ENCODE measurements around the gene HOXA1.

DNA sequence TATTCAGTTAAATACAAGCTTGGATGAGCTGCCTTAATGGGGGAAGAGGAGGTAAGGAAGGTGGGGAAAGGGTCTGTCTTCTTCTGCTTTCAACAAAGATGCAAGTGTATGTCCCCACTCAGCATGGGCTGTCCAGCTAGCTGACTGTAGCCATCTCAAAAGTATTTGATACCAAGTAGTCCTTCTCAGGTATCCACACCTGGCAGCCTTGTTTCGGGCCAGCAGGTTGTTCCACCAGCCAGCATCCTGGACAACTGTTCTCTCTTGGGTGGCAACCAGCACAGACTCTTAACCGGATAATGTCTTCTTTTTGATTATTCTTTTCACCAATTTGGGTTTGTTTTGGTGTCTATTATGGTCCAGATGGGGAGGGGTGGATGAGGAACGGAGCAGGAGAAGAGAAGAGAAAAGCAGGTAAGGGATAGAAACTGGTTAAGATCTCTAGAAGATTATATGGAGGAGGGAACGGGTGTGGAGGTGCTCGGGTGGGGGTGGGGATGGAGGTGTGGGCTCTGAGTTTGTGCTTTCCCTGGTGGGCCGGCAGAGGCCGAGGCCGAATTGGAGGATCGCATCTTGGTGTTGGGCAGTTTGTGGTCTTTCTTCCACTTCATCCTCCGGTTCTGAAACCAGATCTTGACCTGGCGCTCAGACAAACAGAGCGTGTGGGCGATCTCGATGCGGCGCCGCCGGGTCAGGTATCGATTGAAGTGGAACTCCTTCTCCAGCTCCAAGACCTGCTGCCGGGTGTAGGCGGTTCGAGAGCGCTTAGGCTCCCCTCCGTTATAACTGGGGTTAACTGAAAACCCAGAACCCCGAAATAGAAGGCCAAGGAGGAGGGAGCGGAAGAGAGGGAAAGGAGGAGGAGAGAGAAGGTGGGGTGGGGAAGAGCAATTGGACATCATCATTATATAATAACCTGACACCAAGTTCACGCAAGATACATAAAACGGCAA, 33.3 kb upstream of the HOXA1 start:
- no peak for TF ChIP-seq TAF1 (IDR thresholded peaks at IDR 0.05; ENCODE audit: low read depth)
- TF ChIP-seq, protein P1, sequence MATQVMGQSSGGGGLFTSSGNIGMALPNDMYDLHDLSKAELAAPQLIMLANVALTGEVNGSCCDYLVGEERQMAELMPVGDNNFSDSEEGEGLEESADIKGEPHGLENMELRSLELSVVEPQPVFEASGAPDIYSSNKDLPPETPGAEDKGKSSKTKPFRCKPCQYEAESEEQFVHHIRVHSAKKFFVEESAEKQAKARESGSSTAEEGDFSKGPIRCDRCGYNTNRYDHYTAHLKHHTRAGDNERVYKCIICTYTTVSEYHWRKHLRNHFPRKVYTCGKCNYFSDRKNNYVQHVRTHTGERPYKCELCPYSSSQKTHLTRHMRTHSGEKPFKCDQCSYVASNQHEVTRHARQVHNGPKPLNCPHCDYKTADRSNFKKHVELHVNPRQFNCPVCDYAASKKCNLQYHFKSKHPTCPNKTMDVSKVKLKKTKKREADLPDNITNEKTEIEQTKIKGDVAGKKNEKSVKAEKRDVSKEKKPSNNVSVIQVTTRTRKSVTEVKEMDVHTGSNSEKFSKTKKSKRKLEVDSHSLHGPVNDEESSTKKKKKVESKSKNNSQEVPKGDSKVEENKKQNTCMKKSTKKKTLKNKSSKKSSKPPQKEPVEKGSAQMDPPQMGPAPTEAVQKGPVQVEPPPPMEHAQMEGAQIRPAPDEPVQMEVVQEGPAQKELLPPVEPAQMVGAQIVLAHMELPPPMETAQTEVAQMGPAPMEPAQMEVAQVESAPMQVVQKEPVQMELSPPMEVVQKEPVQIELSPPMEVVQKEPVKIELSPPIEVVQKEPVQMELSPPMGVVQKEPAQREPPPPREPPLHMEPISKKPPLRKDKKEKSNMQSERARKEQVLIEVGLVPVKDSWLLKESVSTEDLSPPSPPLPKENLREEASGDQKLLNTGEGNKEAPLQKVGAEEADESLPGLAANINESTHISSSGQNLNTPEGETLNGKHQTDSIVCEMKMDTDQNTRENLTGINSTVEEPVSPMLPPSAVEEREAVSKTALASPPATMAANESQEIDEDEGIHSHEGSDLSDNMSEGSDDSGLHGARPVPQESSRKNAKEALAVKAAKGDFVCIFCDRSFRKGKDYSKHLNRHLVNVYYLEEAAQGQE (IDR thresholded peaks at IDR 0.05; ENCODE audit: low read depth): no peak
- TF ChIP-seq EP300 (IDR thresholded peaks at IDR 0.05; ENCODE audit: borderline replicate concordance): no peak

All from Ishikawa (cell line).